A673 (cell line): ENCODE measurements around the gene IFNG.

Source experiments
- EZH2 ChIP-seq: fragments of 200-600 bp; sonication (generic); IDR thresholded peaks from 2 replicates; pipeline ENCODE4 v1.6.1; 2017; ENCODE audit warnings: borderline replicate concordance, low read depth, mild to moderate bottlenecking, mixed read lengths, antibody characterized with exemption, low read length; ENCODE audit not compliant: poor library complexity, severe bottlenecking
- TF ChIP-seq, protein P1 (sequence below): fragments of 300-800, 200-600 bp; sonication (generic); conservative IDR thresholded peaks from 2 replicates; pipeline ENCODE4 v1.5.1; 2017; ENCODE audit warnings: low read depth, mild to moderate bottlenecking, antibody characterized with exemption, low read length, moderate library complexity, mixed read lengths

- TF ChIP-seq, protein P1, sequence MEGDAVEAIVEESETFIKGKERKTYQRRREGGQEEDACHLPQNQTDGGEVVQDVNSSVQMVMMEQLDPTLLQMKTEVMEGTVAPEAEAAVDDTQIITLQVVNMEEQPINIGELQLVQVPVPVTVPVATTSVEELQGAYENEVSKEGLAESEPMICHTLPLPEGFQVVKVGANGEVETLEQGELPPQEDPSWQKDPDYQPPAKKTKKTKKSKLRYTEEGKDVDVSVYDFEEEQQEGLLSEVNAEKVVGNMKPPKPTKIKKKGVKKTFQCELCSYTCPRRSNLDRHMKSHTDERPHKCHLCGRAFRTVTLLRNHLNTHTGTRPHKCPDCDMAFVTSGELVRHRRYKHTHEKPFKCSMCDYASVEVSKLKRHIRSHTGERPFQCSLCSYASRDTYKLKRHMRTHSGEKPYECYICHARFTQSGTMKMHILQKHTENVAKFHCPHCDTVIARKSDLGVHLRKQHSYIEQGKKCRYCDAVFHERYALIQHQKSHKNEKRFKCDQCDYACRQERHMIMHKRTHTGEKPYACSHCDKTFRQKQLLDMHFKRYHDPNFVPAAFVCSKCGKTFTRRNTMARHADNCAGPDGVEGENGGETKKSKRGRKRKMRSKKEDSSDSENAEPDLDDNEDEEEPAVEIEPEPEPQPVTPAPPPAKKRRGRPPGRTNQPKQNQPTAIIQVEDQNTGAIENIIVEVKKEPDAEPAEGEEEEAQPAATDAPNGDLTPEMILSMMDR = no peak
- TF ChIP-seq EZH2 = no peak
Measured at GRCh38 chr12:68111995-68112394, 47.5 kb downstream of the IFNG start.
